HepG2 (cell line): ENCODE data around the gene ITGAE. TPM values are rescaled to one million over a fixed set of nuclear protein-coding genes. Genes with fewer than 3 reads are reported as not detected.

Source experiments
- ATAC-seq: fragments of 200-7000 bp; cut with Tn5 transposase; 3 replicates; pipeline ENCODE4 v1.9.1; 2020; ENCODE audit warnings: mild to moderate bottlenecking, moderate library complexity
- BruUV-seq: library from RNA; stranded (reverse); fragments of 400-500 nt; replicated peaks from 2 replicates; lab custom pipeline; 2021; lab: Mats Ljungman, UMichigan
- CTCF ChIA-PET: fragments of 300-600 bp; formaldehyde crosslinking; extraction: SDS; loops from one replicate; lab custom pipeline; 2021; ENCODE audit warnings: low total read pairs, inconsistent platforms, low intra/inter-chr PET ratio; lab: Yijun Ruan, JAX
- POLR2A ChIA-PET: fragments of 350-600 bp; sonication (Branson Sonifier 250); formaldehyde crosslinking; loops from one replicate; lab custom pipeline; 2020; ENCODE audit warnings: antibody characterized with exemption, inconsistent platforms; lab: Yijun Ruan, JAX
- DNase-seq: peaks from one replicate; pipeline ENCODE4 v3.0.0-alpha.2; 2015; ENCODE audit warnings: low spot score
- FAIRE-seq: peaks from 3 replicates; lab custom pipeline; 2011; peaks lifted over from hg19 to GRCh38; lab: Jason Lieb, UNC
- H2AFZ ChIP-seq: one replicate; pipeline ENCODE4 v1.6.1; 2011; ENCODE audit warnings: low read length, inconsistent platforms
- H3K27ac ChIP-seq: fragments of 300-600 bp; 3 replicates; pipeline ENCODE4 v1.8.0; 2011; ENCODE audit warnings: mixed run types, mild to moderate bottlenecking, mixed read lengths, low read length, inconsistent platforms; ENCODE audit not compliant: insufficient read depth; ENCODE audit errors: extremely low read length
- H3K27me3 ChIP-seq, 2 experiments: fragments of 200-600 bp in 1 of 2; 2 replicates in 1 of 2; 3 replicates in 1 of 2; pipeline versions ENCODE4 v1.6.0 to v1.8.0; 2011; ENCODE audit warnings: low read length in 2 of 2, mild to moderate bottlenecking in 2 of 2, moderate library complexity in 2 of 2, inconsistent platforms in 1 of 2; ENCODE audit not compliant: insufficient read depth in 2 of 2, control insufficient read depth in 1 of 2
- H3K36me3 ChIP-seq, 2 experiments: fragments of 200-600 bp in 1 of 2; replicated peaks in 1 of 2; 2 replicates in 1 of 2; 3 replicates in 1 of 2; pipeline versions ENCODE4 v1.5.1 to v1.8.0; 2011; ENCODE audit warnings: low read length in 2 of 2, inconsistent platforms in 1 of 2; ENCODE audit not compliant: insufficient read depth in 2 of 2, control insufficient read depth in 1 of 2
- H3K4me1 ChIP-seq: 2 replicates; pipeline ENCODE4 v1.5.1; 2012; ENCODE audit warnings: low read length, inconsistent platforms; ENCODE audit not compliant: insufficient read depth
- H3K4me2 ChIP-seq: 2 replicates; pipeline ENCODE4 v1.6.0; 2011; ENCODE audit warnings: low read depth, low read length, inconsistent platforms
- H3K4me3 ChIP-seq, 3 experiments: fragments of 200-600 bp in 1 of 3; sonication (generic), shearing (Covaris generic) in 1 of 3; replicated peaks in 1 of 3; 2 replicates each; pipeline ENCODE4 v1.5.1; 2011 to 2016; ENCODE audit warnings: low read length in 3 of 3, inconsistent platforms in 2 of 3, low read depth in 2 of 3, mild to moderate bottlenecking in 2 of 3, control low read depth in 1 of 3, mixed read lengths in 1 of 3; ENCODE audit not compliant: insufficient read depth in 1 of 3
- H3K79me2 ChIP-seq: one replicate; pipeline ENCODE4 v1.6.1; 2011; ENCODE audit warnings: low read length, inconsistent platforms; ENCODE audit not compliant: insufficient read depth
- H3K9ac ChIP-seq: 2 replicates; pipeline ENCODE4 v1.6.0; 2011; ENCODE audit warnings: mild to moderate bottlenecking, low read depth, low read length, inconsistent platforms; ENCODE audit not compliant: insufficient read depth
- H3K9me3 ChIP-seq: 2 replicates; pipeline ENCODE4 v1.5.1; 2012; ENCODE audit warnings: mild to moderate bottlenecking, low read length
- H4K20me1 ChIP-seq: 2 replicates; pipeline ENCODE4 v1.6.0; 2011; ENCODE audit warnings: inconsistent platforms, mild to moderate bottlenecking, low read length, moderate library complexity; ENCODE audit not compliant: insufficient read depth
- AHDC1 ChIP-seq: sonication (generic); formaldehyde crosslinking; IDR thresholded peaks from 2 replicates; pipeline ENCODE4 v1.5.1; 2020; ENCODE audit warnings: mild to moderate bottlenecking, missing genetic modification reagents, borderline replicate concordance
- HCFC1 ChIP-seq: fragments of 150-350 bp; IDR thresholded peaks from 2 replicates; pipeline ENCODE4 v1.6.1; 2014; ENCODE audit warnings: low read depth, low read length
- THAP7 ChIP-seq: sonication (generic); formaldehyde crosslinking; IDR thresholded peaks from 2 replicates; pipeline ENCODE4 v1.8.1; 2023; ENCODE audit warnings: mild to moderate bottlenecking, missing genetic modification reagents
- TRAFD1 ChIP-seq: sonication (generic); formaldehyde crosslinking; IDR thresholded peaks from 2 replicates; pipeline ENCODE4 v1.5.1; 2020; ENCODE audit warnings: missing genetic modification reagents, mild to moderate bottlenecking, borderline replicate concordance
- ZFP36 ChIP-seq: fragments of 150-350 bp; IDR thresholded peaks from 2 replicates; pipeline ENCODE4 v1.6.1; 2018; ENCODE audit warnings: borderline replicate concordance, low read length, low read depth; ENCODE audit not compliant: partially characterized antibody
- ZFX ChIP-seq: sonication (generic); formaldehyde crosslinking; IDR thresholded peaks from 2 replicates; pipeline ENCODE4 v1.4.0; 2020; ENCODE audit warnings: mild to moderate bottlenecking, low read depth, missing genetic modification reagents, moderate library complexity
- ZNF138 ChIP-seq: sonication (generic); formaldehyde crosslinking; IDR thresholded peaks from 2 replicates; pipeline ENCODE4 v1.5.0; 2020; ENCODE audit warnings: mild to moderate bottlenecking, low read depth, missing genetic modification reagents
- ZNF746 ChIP-seq: sonication (generic); formaldehyde crosslinking; IDR thresholded peaks from 2 replicates; pipeline ENCODE4 v1.8.0; 2022; ENCODE audit warnings: mild to moderate bottlenecking, missing genetic modification reagents
- WGBS: methylation state at CpG from one replicate; pipeline ENCODE4 v1.1.6; 2017; ENCODE audit warnings: low lambda C conversion rate; 5-methylcytosine and 5-hydroxymethylcytosine counted together
- in situ Hi-C: cut with HindIII; loops from 2 replicates; pipeline ENCODE4 v1.10.0; 2017; ENCODE audit warnings: low pct_unique_long_range_greater_than_20kb; ENCODE audit not compliant: extremely low pct_ligation_motif_present
- intact Hi-C: fragments of 100-400 bp; cut with micrococcal nuclease; formaldehyde crosslinking; loops from one replicate; pipeline ENCODE4 v1.10.0; 2022; ENCODE audit not compliant: unreplicated experiment
- polyA plus RNA-seq, 8 experiments: library from polyadenylated mRNA; depleted of rRNA in 3 of 8; stranded (reverse) in 7 of 8; unstranded in 1 of 8; fragments of >200 nt; fragmentation: Illumina TruSeq in 4 of 8; extraction: Trizol in 4 of 8; gene quantifications; 2 replicates each; pipeline versions ENCODE4 v1.2.1 to v1.2.3, GENCODE V29; 2011 to 2016; ENCODE audit warnings: low read depth in 4 of 8, missing spikeins in 1 of 8, mixed read lengths in 1 of 8; ENCODE audit not compliant: insufficient read depth in 1 of 8
- total RNA-seq, 5 experiments: library from RNA; depleted of rRNA; stranded (reverse); fragments of >200 nt; fragmentation: Illumina TruSeq; extraction: Trizol; gene quantifications; 2 replicates each; pipeline ENCODE4 v1.2.3, GENCODE V29; 2016; ENCODE audit warnings: low read depth in 1 of 5
- TF ChIP-seq, protein P1 (sequence below), 2 experiments: IDR thresholded peaks; 2 replicates each; pipeline ENCODE4 v1.6.1; 2011 to 2012; ENCODE audit warnings: low read length in 2 of 2, borderline replicate concordance in 1 of 2, low read depth in 1 of 2, mild to moderate bottlenecking in 1 of 2, moderate library complexity in 1 of 2

ITGAE gene
- total and polyA plus RNA-seq, 2 of the 13 experiments (the other 11 are each of a cell fraction or from before 2014, with no cell fraction given), result 42.3 to 49.0 TPM

- TF ChIP-seq AHDC1, result no peak
Observed at GRCh38 chr17:3777366-3778120, 23.4 kb downstream of the ITGAE start (continued).

DNA sequence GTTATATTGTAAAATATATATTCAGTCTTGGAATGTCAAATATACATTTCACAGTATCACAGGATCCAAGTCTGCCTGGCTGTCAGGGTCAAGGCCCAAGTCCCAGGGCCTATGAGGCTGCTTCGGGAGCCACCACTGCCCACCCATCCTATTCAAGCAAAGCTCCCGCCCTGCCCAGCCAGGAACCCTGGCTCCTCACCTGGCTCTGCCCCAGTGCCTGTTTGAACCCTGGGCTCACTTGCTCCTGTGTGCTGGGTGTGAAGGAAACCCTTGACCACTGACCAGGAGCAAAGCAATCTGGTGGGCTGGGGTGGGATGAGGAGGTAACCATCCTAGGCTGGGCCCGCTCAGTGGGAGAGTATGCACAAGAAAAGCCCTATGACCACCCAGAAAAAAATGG lies 27.0 kb downstream of the ITGAE start:
- no peaks in the 10 kb centered on the region for H3K9me3 ChIP-seq
- ATAC-seq, result no peak
- H2AFZ ChIP-seq, result no peak overlapping the region
- CTCF ChIA-PET, result no interaction called here
- POLR2A ChIA-PET, result no interaction called here
- no peak overlapping the region for H3K27ac ChIP-seq
- BruUV-seq, result no TSS peak
- H3K4me2 ChIP-seq, result no peak overlapping the region
- peaks cover 0 to 2% of the 10 kb centered on the region in 2 experiments; a peak in 1 of 5 replicates for H3K27me3 ChIP-seq
- peaks cover 41% of the 10 kb centered on the region for H3K4me1 ChIP-seq
- 79% methylated on average over 3 of the region's 3 CpGs for WGBS
- H3K79me2 ChIP-seq, result no peaks in the 10 kb centered on the region
- no peaks in the 10 kb centered on the region for H4K20me1 ChIP-seq
- in situ Hi-C loops, result no loop called here
- no peak for FAIRE-seq
- intact Hi-C loops, result loop anchor here (5.0 kb wide), 1 partner anchor 37 kb away; no protein-coding TSS in a partner anchor
- no peak overlapping the region for H3K4me3 ChIP-seq
- H3K36me3 ChIP-seq, result no peaks in the 10 kb centered on the region
- H3K9ac ChIP-seq, result no peak overlapping the region
- DNase-seq, result no peak
- TF ChIP-seq ZFP36 (no peak), ZFX (CRISPR knock-in tag) (no peak), TRAFD1 (CRISPR knock-in tag) (no peak), HCFC1 (no peak), ZNF746 (CRISPR knock-in tag) (no peak), THAP7 (CRISPR knock-in tag) (no peak), ZNF138 (CRISPR knock-in tag) (no peak)
- TF ChIP-seq, protein P1, sequence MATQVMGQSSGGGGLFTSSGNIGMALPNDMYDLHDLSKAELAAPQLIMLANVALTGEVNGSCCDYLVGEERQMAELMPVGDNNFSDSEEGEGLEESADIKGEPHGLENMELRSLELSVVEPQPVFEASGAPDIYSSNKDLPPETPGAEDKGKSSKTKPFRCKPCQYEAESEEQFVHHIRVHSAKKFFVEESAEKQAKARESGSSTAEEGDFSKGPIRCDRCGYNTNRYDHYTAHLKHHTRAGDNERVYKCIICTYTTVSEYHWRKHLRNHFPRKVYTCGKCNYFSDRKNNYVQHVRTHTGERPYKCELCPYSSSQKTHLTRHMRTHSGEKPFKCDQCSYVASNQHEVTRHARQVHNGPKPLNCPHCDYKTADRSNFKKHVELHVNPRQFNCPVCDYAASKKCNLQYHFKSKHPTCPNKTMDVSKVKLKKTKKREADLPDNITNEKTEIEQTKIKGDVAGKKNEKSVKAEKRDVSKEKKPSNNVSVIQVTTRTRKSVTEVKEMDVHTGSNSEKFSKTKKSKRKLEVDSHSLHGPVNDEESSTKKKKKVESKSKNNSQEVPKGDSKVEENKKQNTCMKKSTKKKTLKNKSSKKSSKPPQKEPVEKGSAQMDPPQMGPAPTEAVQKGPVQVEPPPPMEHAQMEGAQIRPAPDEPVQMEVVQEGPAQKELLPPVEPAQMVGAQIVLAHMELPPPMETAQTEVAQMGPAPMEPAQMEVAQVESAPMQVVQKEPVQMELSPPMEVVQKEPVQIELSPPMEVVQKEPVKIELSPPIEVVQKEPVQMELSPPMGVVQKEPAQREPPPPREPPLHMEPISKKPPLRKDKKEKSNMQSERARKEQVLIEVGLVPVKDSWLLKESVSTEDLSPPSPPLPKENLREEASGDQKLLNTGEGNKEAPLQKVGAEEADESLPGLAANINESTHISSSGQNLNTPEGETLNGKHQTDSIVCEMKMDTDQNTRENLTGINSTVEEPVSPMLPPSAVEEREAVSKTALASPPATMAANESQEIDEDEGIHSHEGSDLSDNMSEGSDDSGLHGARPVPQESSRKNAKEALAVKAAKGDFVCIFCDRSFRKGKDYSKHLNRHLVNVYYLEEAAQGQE (IDR thresholded peaks at IDR 0.05; ENCODE audit: borderline replicate concordance in 1 of 2, low read depth in 1 of 2, low read length in 2 of 2), result no peak
